Esophagus muscularis mucosa (tissue), 4 donors: ENCODE results near the gene PTRH2.

ENCODE experiments used
- CTCF ChIP-seq, 3 experiments: fragments of 200-600 bp in 2 of 3; fragments of 450-650 bp in 1 of 3; sonication (generic) in 2 of 3; IDR thresholded peaks; one replicate each; pipeline ENCODE4 v1.5.1; 2017 to 2019; ENCODE audit warnings: antibody characterized with exemption in 3 of 3, mild to moderate bottlenecking in 2 of 3, moderate library complexity in 1 of 3
- EP300 ChIP-seq: sonication (generic); formaldehyde crosslinking; IDR thresholded peaks from one replicate; pipeline ENCODE4 v1.6.1; 2017; ENCODE audit warnings: antibody characterized with exemption
- POLR2AphosphoS5 ChIP-seq, 2 donors: sonication (generic); formaldehyde crosslinking; IDR thresholded peaks; one replicate each; pipeline ENCODE4 v1.6.1; 2017; ENCODE audit warnings: antibody characterized with exemption in 2 of 2

- TF ChIP-seq POLR2AphosphoS5 (IDR thresholded peaks at IDR 0.05): no peak
- no peak for TF ChIP-seq EP300
- TF ChIP-seq CTCF (IDR thresholded peaks at IDR 0.05): no peak
Observed at GRCh38 chr17:59733697-59734096, 26.5 kb upstream of the PTRH2 start.
